ENCODE data around the gene ABTB1.

- TF ChIP-seq CTCF (IDR thresholded peaks at IDR 0.05): no peak
- no peak for TF ChIP-seq EP300 (IDR thresholded peaks at IDR 0.05)
Observed at GRCh38 chr3:127717357-127718244, 44.8 kb downstream of the ABTB1 start.

Measured in sigmoid colon (tissue), 4 donors.